Smooth muscle cell (in vitro differentiated cells): Measurements from ENCODE around the gene CTNNA2. TPM values are rescaled to one million over a fixed set of nuclear protein-coding genes. Genes with fewer than 3 reads are reported as not detected.

Source experiments
- DNase-seq: peaks from one replicate; lab custom pipeline; 2025; ENCODE audit not compliant: unreplicated experiment; lab: John Stamatoyannopoulos, UW
- H2AFZ ChIP-seq: fragments of 200-600 bp; sonication (generic); 2 replicates; pipeline ENCODE4 v1.6.0; 2016; ENCODE audit warnings: antibody characterized with exemption, low read depth, mild to moderate bottlenecking
- H3F3A ChIP-seq: fragments of 200-600 bp; sonication (generic); 2 replicates; pipeline ENCODE4 v1.6.0; 2017; ENCODE audit warnings: antibody characterized with exemption, low read depth
- H3K27ac ChIP-seq: fragments of 200-600 bp; sonication (generic); 2 replicates; pipeline ENCODE4 v1.5.1; 2016; ENCODE audit warnings: low read depth, mild to moderate bottlenecking
- H3K27me3 ChIP-seq: fragments of 200-600 bp; sonication (generic); 2 replicates; pipeline ENCODE4 v1.6.1; 2016; ENCODE audit warnings: low read depth, mild to moderate bottlenecking
- H3K36me3 ChIP-seq: fragments of 200-600 bp; sonication (generic); 2 replicates; pipeline ENCODE4 v1.5.1; 2016; ENCODE audit warnings: low read depth
- H3K4me1 ChIP-seq: fragments of 200-600 bp; sonication (generic); 2 replicates; pipeline ENCODE4 v1.5.1; 2016; ENCODE audit warnings: low read depth
- H3K4me2 ChIP-seq: fragments of 200-600 bp; sonication (generic); 2 replicates; pipeline ENCODE4 v1.6.0; 2016; ENCODE audit warnings: mild to moderate bottlenecking
- H3K4me3 ChIP-seq: fragments of 200-600 bp; sonication (generic); 2 replicates; pipeline ENCODE4 v1.5.1; 2016; ENCODE audit warnings: mild to moderate bottlenecking
- H3K79me2 ChIP-seq: fragments of 200-600 bp; sonication (generic); 2 replicates; pipeline ENCODE4 v1.6.0; 2016; ENCODE audit warnings: low read depth, mild to moderate bottlenecking
- H3K9ac ChIP-seq: fragments of 200-600 bp; sonication (generic); 2 replicates; pipeline ENCODE4 v1.6.0; 2016; ENCODE audit warnings: low read depth
- H3K9me3 ChIP-seq: fragments of 200-600 bp; sonication (generic); replicated peaks from 2 replicates; pipeline ENCODE4 v1.5.1; 2016; ENCODE audit warnings: low read depth
- H4K20me1 ChIP-seq: fragments of 200-600 bp; sonication (generic); 2 replicates; pipeline ENCODE4 v1.6.0; 2016; ENCODE audit warnings: low read depth
- WGBS: methylation state at CpG from one replicate; pipeline ENCODE4 v1.1.7; 2016; ENCODE audit warnings: low lambda C conversion rate; 5-methylcytosine and 5-hydroxymethylcytosine counted together
- polyA plus RNA-seq: library from polyadenylated mRNA; unstranded; fragments of >200 nt; fragmentation: Nextera tagmentation; extraction: Ambion mirVana; gene quantifications from 2 replicates; pipeline ENCODE4 v1.2.1, GENCODE V29; 2016
- total RNA-seq: library from RNA; depleted of rRNA; stranded (reverse); fragments of >200 nt; gene quantifications from 2 replicates; pipeline ENCODE4 v1.2.3, GENCODE V29; 2014
- TF ChIP-seq, protein P1 (sequence below): fragments of 200-600 bp; sonication (generic); IDR thresholded peaks from 2 replicates; pipeline ENCODE4 v1.5.1; 2017; ENCODE audit warnings: borderline replicate concordance, mild to moderate bottlenecking, antibody characterized with exemption; ENCODE audit not compliant: insufficient read depth, poor library complexity, severe bottlenecking

CTNNA2 gene
- total and polyA plus RNA-seq, 2 experiments from 2014 or later = not detected

DNA sequence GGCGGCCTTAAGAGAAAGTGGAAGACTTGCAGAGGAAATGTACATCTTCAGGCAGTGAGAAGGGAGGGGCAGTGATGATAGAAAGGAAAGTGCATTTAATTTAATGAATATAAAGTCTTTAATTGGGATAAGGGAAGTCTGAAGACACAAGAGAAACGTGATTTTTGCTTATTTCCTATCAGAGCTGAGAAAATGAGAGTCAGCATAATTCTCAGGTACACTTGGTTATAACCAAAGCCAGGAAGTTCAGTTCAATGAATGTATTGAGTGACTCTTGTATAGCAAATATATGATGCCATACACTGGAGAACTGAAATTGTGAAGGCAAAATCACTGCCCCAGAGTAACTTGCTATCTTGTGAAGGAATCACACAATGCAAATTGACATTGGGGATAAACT, 535.4 kb downstream of the CTNNA2 start:
- TF ChIP-seq, protein P1, sequence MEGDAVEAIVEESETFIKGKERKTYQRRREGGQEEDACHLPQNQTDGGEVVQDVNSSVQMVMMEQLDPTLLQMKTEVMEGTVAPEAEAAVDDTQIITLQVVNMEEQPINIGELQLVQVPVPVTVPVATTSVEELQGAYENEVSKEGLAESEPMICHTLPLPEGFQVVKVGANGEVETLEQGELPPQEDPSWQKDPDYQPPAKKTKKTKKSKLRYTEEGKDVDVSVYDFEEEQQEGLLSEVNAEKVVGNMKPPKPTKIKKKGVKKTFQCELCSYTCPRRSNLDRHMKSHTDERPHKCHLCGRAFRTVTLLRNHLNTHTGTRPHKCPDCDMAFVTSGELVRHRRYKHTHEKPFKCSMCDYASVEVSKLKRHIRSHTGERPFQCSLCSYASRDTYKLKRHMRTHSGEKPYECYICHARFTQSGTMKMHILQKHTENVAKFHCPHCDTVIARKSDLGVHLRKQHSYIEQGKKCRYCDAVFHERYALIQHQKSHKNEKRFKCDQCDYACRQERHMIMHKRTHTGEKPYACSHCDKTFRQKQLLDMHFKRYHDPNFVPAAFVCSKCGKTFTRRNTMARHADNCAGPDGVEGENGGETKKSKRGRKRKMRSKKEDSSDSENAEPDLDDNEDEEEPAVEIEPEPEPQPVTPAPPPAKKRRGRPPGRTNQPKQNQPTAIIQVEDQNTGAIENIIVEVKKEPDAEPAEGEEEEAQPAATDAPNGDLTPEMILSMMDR = no peak
- no peaks in the 10 kb centered on the region for H3K4me1 ChIP-seq
- no peaks in the 10 kb centered on the region for H4K20me1 ChIP-seq
- 83% methylated on average over 2 of the region's 2 CpGs for WGBS
- H3F3A ChIP-seq = no peaks in the 10 kb centered on the region
- H3K27ac ChIP-seq = no peak overlapping the region
- no peaks in the 10 kb centered on the region for H3K9me3 ChIP-seq
- no peak overlapping the region for H3K4me3 ChIP-seq
- H3K36me3 ChIP-seq = no peaks in the 10 kb centered on the region
- no peak overlapping the region for H2AFZ ChIP-seq
- no peak for DNase-seq
- H3K27me3 ChIP-seq = no peaks in the 10 kb centered on the region
- no peak overlapping the region for H3K4me2 ChIP-seq
- H3K9ac ChIP-seq = no peak overlapping the region
- no peaks in the 10 kb centered on the region for H3K79me2 ChIP-seq

DNA sequence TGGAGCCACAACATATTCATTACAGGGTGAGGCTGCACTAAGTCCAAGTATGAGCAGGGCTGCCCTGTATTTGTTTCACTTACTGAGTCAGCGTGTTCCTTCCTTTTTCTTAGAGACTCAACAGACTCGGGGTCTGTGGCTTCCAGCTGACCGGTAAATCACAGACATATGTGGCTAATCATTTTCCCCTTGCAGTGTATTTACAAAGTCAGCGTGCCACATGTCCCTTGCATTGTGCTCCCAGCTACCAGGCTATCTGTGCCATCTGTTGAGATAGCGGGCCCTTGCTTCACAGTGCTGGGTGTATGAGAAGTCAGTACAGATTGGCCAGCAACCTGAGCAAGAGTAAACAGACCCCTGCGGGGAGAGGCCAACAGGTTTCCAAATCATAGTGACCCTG, 537.4 kb downstream of the CTNNA2 start:
- H3K27me3 ChIP-seq = no peaks in the 10 kb centered on the region
- H3K9me3 ChIP-seq = no peaks in the 10 kb centered on the region
- no peak overlapping the region for H3K9ac ChIP-seq
- no peaks in the 10 kb centered on the region for H3K79me2 ChIP-seq
- TF ChIP-seq, protein P1 = no peak
- H3K4me2 ChIP-seq = no peak overlapping the region
- no peak overlapping the region for H2AFZ ChIP-seq
- no peaks in the 10 kb centered on the region for H3F3A ChIP-seq
- WGBS = 61% methylated on average over 6 of the region's 6 CpGs
- no peaks in the 10 kb centered on the region for H3K4me1 ChIP-seq
- no peak overlapping the region for H3K4me3 ChIP-seq
- H4K20me1 ChIP-seq = no peaks in the 10 kb centered on the region
- H3K36me3 ChIP-seq = no peaks in the 10 kb centered on the region
- DNase-seq = no peak
- no peak overlapping the region for H3K27ac ChIP-seq

DNA sequence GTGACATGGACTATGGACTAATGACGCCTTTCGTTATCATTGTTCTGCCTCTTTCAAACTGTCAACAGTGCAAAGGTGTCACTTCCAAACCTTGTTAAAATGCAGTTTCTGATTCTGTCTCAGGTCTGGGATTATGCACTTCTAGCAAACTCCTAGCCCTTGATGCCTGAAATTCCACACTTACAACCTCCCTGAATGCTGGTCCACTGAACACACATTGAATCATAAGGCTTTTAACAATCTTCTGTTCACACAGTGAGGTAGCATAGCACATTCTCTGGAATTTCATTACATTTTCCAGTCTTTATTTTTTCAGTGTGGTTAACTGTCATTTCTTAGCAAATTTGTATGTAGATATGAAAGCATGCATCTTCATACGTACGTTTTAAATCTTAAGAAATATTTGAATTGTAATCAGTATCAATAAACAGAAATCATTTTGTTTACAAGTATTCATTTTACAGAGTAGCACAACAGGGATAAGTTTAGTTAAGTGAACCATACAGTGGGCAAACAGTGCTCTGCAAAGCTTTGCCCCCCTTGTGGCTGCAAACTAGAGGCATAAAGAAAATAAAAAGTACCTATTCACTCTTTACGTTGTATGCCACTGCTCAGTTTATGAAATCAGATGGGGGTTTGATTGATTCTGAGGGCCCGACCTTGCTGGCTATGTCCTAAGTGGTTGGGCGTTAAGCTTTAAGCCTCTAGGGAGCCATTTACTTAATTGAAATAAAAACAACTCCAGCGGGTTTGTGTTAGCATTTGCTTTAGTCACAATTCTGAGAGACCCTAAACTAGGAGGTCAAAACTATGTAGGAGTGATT, 540.9 kb downstream of the CTNNA2 start:
- Histone ChIP-seq H3F3A (no peaks in the 10 kb centered on the region), H3K4me2 (no peak overlapping the region), H3K9ac (no peak overlapping the region), H2AFZ (no peak overlapping the region), H3K27ac (no peak overlapping the region), H3K4me1 (no peaks in the 10 kb centered on the region), H3K27me3 (no peaks in the 10 kb centered on the region), H3K79me2 (no peaks in the 10 kb centered on the region), H4K20me1 (no peaks in the 10 kb centered on the region), H3K9me3 (no peaks in the 10 kb centered on the region), H3K4me3 (no peak overlapping the region), H3K36me3 (no peaks in the 10 kb centered on the region)
- 59% methylated on average over 8 of the region's 8 CpGs for WGBS
- TF ChIP-seq, protein P1 = no peak
- no peak for DNase-seq

DNA sequence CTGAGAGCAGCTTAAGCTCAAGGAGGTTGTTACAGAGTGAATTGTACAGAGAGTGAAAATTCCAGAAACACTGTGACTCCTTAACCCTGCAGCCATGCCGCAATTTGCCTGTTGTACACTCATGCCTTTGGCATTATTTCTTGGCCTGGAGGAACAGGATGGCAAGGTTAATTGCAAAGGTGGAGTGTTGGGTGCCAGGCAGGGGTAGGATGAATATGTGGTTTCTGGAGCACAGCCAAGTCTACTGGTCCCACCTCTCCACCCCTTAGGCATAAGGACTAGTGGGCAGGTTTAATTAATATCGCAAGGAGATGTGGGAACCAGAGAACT, 541.5 kb downstream of the CTNNA2 start:
- Histone ChIP-seq H3K4me1 (no peaks in the 10 kb centered on the region), H3K79me2 (no peaks in the 10 kb centered on the region), H3K9ac (no peak overlapping the region), H3K4me3 (no peak overlapping the region), H3F3A (no peaks in the 10 kb centered on the region), H4K20me1 (no peaks in the 10 kb centered on the region), H3K27ac (no peak overlapping the region), H3K9me3 (no peaks in the 10 kb centered on the region), H3K36me3 (no peaks in the 10 kb centered on the region), H2AFZ (no peak overlapping the region), H3K4me2 (no peak overlapping the region), H3K27me3 (no peaks in the 10 kb centered on the region)
- DNase-seq = no peak
- TF ChIP-seq, protein P1 = no peak
- 64% methylated on average over 2 of the region's 2 CpGs for WGBS
